Measurements from ENCODE around the gene MTHFR.
A peak's percentile ranks its signal among the peaks of the same experiment; 100 is the strongest.

DNA sequence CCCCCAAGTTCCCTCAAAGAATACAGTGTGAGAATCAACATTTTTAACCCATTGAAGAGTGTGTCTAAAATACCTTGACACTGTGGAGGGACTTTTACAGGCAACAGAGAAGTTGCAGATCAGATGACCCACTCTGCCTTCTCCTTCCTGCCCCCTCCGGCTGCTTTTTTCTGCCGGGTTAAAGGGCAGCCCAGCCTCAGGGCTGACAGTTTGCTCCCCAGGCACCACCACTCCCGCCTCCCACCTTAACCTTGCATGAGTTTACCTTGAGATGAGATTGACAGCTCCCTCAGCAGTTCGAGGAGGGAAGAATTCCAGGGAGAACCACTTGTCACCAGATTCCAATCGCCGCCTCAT, 3.2 kb downstream of the MTHFR start:
- TF ChIP-seq RAD21 (IDR thresholded peaks at IDR 0.05; ENCODE audit: low read length) (no peak), MXI1 (IDR thresholded peaks at IDR 0.05; ENCODE audit: borderline replicate concordance, low read depth, low read length) (no peak), RFX5 (IDR thresholded peaks at IDR 0.05; ENCODE audit: low read depth, low read length) (no peak), RCOR1 (IDR thresholded peaks at IDR 0.05; ENCODE audit: insufficient replicate concordance, low read length) (no peak), POLR2A (IDR thresholded peaks at IDR 0.05; ENCODE audit: low read depth, low read length) (no peak), CEBPB (IDR thresholded peaks at IDR 0.05; ENCODE audit: low read depth, low read length) (no peak), BHLHE40 (IDR thresholded peaks at IDR 0.05; ENCODE audit: low read depth, low read length) (no peak), CHD1 (IDR thresholded peaks at IDR 0.05; ENCODE audit: low read depth, low read length) (no peak)
- TF ChIP-seq, protein P1, sequence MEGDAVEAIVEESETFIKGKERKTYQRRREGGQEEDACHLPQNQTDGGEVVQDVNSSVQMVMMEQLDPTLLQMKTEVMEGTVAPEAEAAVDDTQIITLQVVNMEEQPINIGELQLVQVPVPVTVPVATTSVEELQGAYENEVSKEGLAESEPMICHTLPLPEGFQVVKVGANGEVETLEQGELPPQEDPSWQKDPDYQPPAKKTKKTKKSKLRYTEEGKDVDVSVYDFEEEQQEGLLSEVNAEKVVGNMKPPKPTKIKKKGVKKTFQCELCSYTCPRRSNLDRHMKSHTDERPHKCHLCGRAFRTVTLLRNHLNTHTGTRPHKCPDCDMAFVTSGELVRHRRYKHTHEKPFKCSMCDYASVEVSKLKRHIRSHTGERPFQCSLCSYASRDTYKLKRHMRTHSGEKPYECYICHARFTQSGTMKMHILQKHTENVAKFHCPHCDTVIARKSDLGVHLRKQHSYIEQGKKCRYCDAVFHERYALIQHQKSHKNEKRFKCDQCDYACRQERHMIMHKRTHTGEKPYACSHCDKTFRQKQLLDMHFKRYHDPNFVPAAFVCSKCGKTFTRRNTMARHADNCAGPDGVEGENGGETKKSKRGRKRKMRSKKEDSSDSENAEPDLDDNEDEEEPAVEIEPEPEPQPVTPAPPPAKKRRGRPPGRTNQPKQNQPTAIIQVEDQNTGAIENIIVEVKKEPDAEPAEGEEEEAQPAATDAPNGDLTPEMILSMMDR (conservative IDR thresholded peaks at IDR 0.05; ENCODE audit: low read depth, low read length), result no peak
- TF ChIP-seq, protein P2, sequence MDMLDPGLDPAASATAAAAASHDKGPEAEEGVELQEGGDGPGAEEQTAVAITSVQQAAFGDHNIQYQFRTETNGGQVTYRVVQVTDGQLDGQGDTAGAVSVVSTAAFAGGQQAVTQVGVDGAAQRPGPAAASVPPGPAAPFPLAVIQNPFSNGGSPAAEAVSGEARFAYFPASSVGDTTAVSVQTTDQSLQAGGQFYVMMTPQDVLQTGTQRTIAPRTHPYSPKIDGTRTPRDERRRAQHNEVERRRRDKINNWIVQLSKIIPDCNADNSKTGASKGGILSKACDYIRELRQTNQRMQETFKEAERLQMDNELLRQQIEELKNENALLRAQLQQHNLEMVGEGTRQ (IDR thresholded peaks at IDR 0.05; ENCODE audit: low read depth, low read length), result peak; percentile 35; the same call in 1 of the 2 replicates
- TF ChIP-seq, protein P3, sequence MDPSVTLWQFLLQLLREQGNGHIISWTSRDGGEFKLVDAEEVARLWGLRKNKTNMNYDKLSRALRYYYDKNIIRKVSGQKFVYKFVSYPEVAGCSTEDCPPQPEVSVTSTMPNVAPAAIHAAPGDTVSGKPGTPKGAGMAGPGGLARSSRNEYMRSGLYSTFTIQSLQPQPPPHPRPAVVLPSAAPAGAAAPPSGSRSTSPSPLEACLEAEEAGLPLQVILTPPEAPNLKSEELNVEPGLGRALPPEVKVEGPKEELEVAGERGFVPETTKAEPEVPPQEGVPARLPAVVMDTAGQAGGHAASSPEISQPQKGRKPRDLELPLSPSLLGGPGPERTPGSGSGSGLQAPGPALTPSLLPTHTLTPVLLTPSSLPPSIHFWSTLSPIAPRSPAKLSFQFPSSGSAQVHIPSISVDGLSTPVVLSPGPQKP (IDR thresholded peaks at IDR 0.05; ENCODE audit: borderline replicate concordance, low read depth, low read length), result no peak
